ENCODE data around the gene ATP1B1. TPM values are rescaled to one million over a fixed set of nuclear protein-coding genes. Genes with fewer than 3 reads are reported as not detected.

Gene ATP1B1
- total RNA-seq (2022; extraction: Qiagen RNA extraction; ENCODE audit: low read depth) = 180 to 270 TPM (median 253 TPM) in 5 replicates

DNA sequence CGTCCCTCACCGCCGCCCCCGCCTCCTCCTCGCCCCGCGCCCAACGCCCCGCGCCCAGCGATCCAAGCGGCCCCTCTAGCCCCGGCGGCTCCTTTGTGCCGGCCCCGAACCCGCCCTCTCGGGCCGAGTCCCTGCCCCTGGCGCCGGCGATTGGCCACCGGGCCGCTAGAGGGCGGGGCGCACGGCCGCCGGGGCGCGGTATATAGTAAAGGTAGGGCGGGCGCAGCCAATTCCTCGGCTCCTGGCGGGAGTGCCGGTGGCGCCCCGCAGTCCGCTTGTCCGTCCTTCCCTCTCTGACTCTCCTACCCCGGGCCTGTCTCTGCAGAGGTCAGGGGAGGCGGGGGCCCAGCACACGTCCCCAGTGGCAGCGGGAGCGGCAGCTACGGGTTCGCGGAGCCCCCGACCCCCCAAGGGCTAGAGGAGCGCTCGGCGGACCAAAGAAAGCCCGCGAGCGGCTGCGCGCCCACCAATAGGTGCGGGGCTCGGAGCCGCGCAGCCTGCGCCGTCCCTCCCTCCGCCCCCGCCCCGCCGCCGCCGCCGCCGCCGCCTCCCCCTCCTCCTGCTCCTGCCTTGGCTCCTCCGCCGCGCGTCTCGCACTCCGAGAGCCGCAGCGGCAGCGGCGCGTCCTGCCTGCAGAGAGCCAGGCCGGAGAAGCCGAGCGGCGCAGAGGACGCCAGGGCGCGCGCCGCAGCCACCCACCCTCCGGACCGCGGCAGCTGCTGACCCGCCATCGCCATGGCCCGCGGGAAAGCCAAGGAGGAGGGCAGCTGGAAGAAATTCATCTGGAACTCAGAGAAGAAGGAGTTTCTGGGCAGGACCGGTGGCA is at the start of gene ATP1B1:
Gene ATP1B1, plus strand, starts transcription at position 596 of the 826 bp plus-strand sequence. Its CDS starts 140 bp downstream, at position 736.

